ENCODE results near the gene SEMA3F.

Gene SEMA3F

GRCh38 chr3:50211930-50212329, 56.8 kb downstream of the SEMA3F start:
- no peaks in the 10 kb centered on the region for H4K20me1 ChIP-seq (ENCODE audit: insufficient read depth)
- no peaks in the 10 kb centered on the region for H3K79me2 ChIP-seq (ENCODE audit: insufficient read depth, low read depth)
- no peaks in the 10 kb centered on the region for H3K4me1 ChIP-seq (ENCODE audit: low read depth, poor library complexity, severe bottlenecking)
- H3K27ac ChIP-seq, result no peak overlapping the region
- no peak overlapping the region for H3K4me2 ChIP-seq
- no peak overlapping the region for H2AFZ ChIP-seq (ENCODE audit: low read depth)
- H3K4me3 ChIP-seq (IDR thresholded peaks at IDR 0.05; ENCODE audit: insufficient read depth, low read depth, low read length), result no peak overlapping the region
- H3K27me3 ChIP-seq (ENCODE audit: insufficient read depth, low read depth), result no peaks in the 10 kb centered on the region; the same call in 1 of the 2 replicates
- H3K9ac ChIP-seq, result no peak overlapping the region
- no peaks in the 10 kb centered on the region for H3K36me3 ChIP-seq (ENCODE audit: insufficient read depth)
- no peak for TF ChIP-seq CTCF (conservative IDR thresholded peaks at IDR 0.05; ENCODE audit: low read depth, low read length)

- H3K36me3 ChIP-seq (ENCODE audit: insufficient read depth), result no peaks in the 10 kb centered on the region
- TF ChIP-seq CTCF (conservative IDR thresholded peaks at IDR 0.05; ENCODE audit: low read depth, low read length), result no peak
- H3K27me3 ChIP-seq (ENCODE audit: insufficient read depth, low read depth), result no peaks in the 10 kb centered on the region; the same call in 1 of the 2 replicates
- H3K4me2 ChIP-seq, result no peak overlapping the region
- H4K20me1 ChIP-seq (ENCODE audit: insufficient read depth), result no peaks in the 10 kb centered on the region
- no peak overlapping the region for H3K27ac ChIP-seq
- H3K4me3 ChIP-seq (IDR thresholded peaks at IDR 0.05; ENCODE audit: insufficient read depth, low read depth, low read length), result no peak overlapping the region
- no peak overlapping the region for H2AFZ ChIP-seq (ENCODE audit: low read depth)
- H3K9ac ChIP-seq, result no peak overlapping the region
- H3K79me2 ChIP-seq (ENCODE audit: insufficient read depth, low read depth), result no peaks in the 10 kb centered on the region
- H3K4me1 ChIP-seq (ENCODE audit: low read depth, poor library complexity, severe bottlenecking), result no peaks in the 10 kb centered on the region
Observed at GRCh38 chr3:50212502-50212901, 57.4 kb downstream of the SEMA3F start.

- Histone ChIP-seq H3K4me2 (no peak overlapping the region), H3K27me3 (ENCODE audit: insufficient read depth, low read depth) (no peaks in the 10 kb centered on the region; the same call in 1 of the 2 replicates), H3K27ac (no peak overlapping the region), H2AFZ (ENCODE audit: low read depth) (no peak overlapping the region), H3K79me2 (ENCODE audit: insufficient read depth, low read depth) (no peaks in the 10 kb centered on the region), H3K36me3 (ENCODE audit: insufficient read depth) (no peaks in the 10 kb centered on the region), H3K4me3 (IDR thresholded peaks at IDR 0.05; ENCODE audit: insufficient read depth, low read depth, low read length) (no peak overlapping the region), H3K9ac (no peak overlapping the region), H3K4me1 (ENCODE audit: low read depth, poor library complexity, severe bottlenecking) (no peaks in the 10 kb centered on the region), H4K20me1 (ENCODE audit: insufficient read depth) (no peaks in the 10 kb centered on the region)
- TF ChIP-seq CTCF (conservative IDR thresholded peaks at IDR 0.05; ENCODE audit: low read depth, low read length), result no peak
Observed at GRCh38 chr3:50212971-50213370, 57.8 kb downstream of the SEMA3F start.

- Histone ChIP-seq H4K20me1 (ENCODE audit: insufficient read depth) (no peaks in the 10 kb centered on the region), H3K4me1 (ENCODE audit: low read depth, poor library complexity, severe bottlenecking) (no peaks in the 10 kb centered on the region), H2AFZ (ENCODE audit: low read depth) (no peak overlapping the region), H3K36me3 (ENCODE audit: insufficient read depth) (no peaks in the 10 kb centered on the region), H3K4me2 (no peak overlapping the region), H3K79me2 (ENCODE audit: insufficient read depth, low read depth) (no peaks in the 10 kb centered on the region), H3K4me3 (IDR thresholded peaks at IDR 0.05; ENCODE audit: insufficient read depth, low read depth, low read length) (no peak overlapping the region), H3K9ac (no peak overlapping the region), H3K27me3 (ENCODE audit: insufficient read depth, low read depth) (no peaks in the 10 kb centered on the region; the same call in 1 of the 2 replicates), H3K27ac (no peak overlapping the region)
- TF ChIP-seq CTCF (conservative IDR thresholded peaks at IDR 0.05; ENCODE audit: low read depth, low read length), result no peak
Observed at GRCh38 chr3:50213373-50213772, 58.2 kb downstream of the SEMA3F start.

Measured in KMS-11 (cell line).